DOHH2 (cell line): ENCODE results near the gene FAM117B.

Experiments used
- CTCF ChIP-seq: fragments of 200-600 bp; sonication (generic); IDR thresholded peaks from one replicate; pipeline ENCODE4 v1.5.1; 2014; ENCODE audit warnings: antibody characterized with exemption, mild to moderate bottlenecking, low read depth, low read length; ENCODE audit not compliant: poor library complexity, severe bottlenecking
- EZH2phosphoT487 ChIP-seq: fragments of 200-600 bp; sonication (generic); IDR thresholded peaks from 2 replicates; pipeline ENCODE4 v1.6.1; 2017; ENCODE audit warnings: borderline replicate concordance, mild to moderate bottlenecking, antibody characterized with exemption, low read length, moderate library complexity, mixed read lengths

- TF ChIP-seq CTCF (no peak), EZH2phosphoT487 (no peak)
Measured at GRCh38 chr2:202797944-202798343, 163.2 kb downstream of the FAM117B start.
